Heart left ventricle (tissue), 13 donors: ENCODE measurements around the gene KLHL12.

Source experiments
- POLR2A ChIP-seq, 2 donors: fragments of 450-650 bp; IDR thresholded peaks; one replicate each; pipeline ENCODE4 v1.6.1; 2017; ENCODE audit warnings: antibody characterized with exemption in 2 of 2, mild to moderate bottlenecking in 2 of 2, moderate library complexity in 2 of 2
- TF ChIP-seq, protein P1 (sequence below), 12 donors: fragments of 200-600 bp; sonication (generic) in 4 of 12; IDR thresholded peaks; one replicate each; pipeline versions ENCODE4 v1.5.0 to v1.8.0; 2018 to 2022; ENCODE audit warnings: antibody characterized with exemption in 12 of 12, mild to moderate bottlenecking in 5 of 12
- donor health status: ischemic (EF 13 %, LVEDD 7.1; RV severe dilation, severe dysfunction).
- donor health status: DM: no; HTN: yes; CAD: no.
- donor health status: DM: no; HTN: no; CAD: no.
- donor health status: ischemic (EF 25% LVEDD 6.9; RV normal size, moderate dysfunction).
- donor health status: ischemic (EF 25% LVEDD 5.7; RV mildly dilated, moderate dysfunction).
- donor health status: ischemic (EF 35%, LVEDD 5.7; RV mildly dilated, moderate dysfunction).
- donor health status: nonischemic (EF 11% LVEDD 7.7; RV severe dilation, severe dysfunction).
- donor health status: DM: yes; HTN: yes; CAD: no.
- donor health status: PGD.
- donor health status: ischemic (EF 29% LVEDD 5.4; RV normal size, mild dysfunction).
- donor health status: nonischemic (EF 23%, LVEDD 6.1; RV moderate dilation, normal function).

DNA sequence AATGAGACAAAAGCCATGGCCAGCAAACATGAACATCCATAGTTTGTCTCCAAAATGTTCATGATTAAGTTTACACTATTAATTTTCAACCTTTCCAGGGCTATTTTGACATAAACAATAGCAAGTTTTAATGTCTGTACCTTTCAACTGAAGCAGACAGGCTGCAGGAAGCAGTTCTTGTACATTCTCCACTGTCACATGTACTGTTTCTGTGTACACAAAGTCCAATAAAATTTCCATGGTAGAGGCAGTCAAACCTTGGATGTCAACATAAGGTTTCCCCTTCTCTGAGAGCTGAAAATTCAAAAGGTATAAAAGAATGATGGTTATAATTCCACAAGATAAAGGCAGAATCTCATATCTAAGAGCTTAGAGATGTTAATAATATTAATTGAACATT lies 7.4 kb downstream of the KLHL12 start:
- TF ChIP-seq, protein P1, sequence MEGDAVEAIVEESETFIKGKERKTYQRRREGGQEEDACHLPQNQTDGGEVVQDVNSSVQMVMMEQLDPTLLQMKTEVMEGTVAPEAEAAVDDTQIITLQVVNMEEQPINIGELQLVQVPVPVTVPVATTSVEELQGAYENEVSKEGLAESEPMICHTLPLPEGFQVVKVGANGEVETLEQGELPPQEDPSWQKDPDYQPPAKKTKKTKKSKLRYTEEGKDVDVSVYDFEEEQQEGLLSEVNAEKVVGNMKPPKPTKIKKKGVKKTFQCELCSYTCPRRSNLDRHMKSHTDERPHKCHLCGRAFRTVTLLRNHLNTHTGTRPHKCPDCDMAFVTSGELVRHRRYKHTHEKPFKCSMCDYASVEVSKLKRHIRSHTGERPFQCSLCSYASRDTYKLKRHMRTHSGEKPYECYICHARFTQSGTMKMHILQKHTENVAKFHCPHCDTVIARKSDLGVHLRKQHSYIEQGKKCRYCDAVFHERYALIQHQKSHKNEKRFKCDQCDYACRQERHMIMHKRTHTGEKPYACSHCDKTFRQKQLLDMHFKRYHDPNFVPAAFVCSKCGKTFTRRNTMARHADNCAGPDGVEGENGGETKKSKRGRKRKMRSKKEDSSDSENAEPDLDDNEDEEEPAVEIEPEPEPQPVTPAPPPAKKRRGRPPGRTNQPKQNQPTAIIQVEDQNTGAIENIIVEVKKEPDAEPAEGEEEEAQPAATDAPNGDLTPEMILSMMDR (IDR thresholded peaks at IDR 0.05) = no peak
- no peak for TF ChIP-seq POLR2A (IDR thresholded peaks at IDR 0.05)
